Measurements from ENCODE around the gene TYRP1.

TYRP1 gene

GRCh38 chr9:12720551-12720950 lies 27.4 kb downstream of the TYRP1 start:
- Histone ChIP-seq H4K20me1 (ENCODE audit: low read depth, low read length) (no peaks in the 10 kb centered on the region), H3K9ac (ENCODE audit: low read length) (no peak overlapping the region), H3K4me3 (ENCODE audit: insufficient read depth, low read length, poor library complexity, severe bottlenecking) (no peak overlapping the region), H3K27me3 (ENCODE audit: low read length) (no peaks in the 10 kb centered on the region), H2AFZ (ENCODE audit: low read depth, low read length, severe bottlenecking) (no peak overlapping the region), H3F3A (ENCODE audit: insufficient read depth) (no peaks in the 10 kb centered on the region), H3K36me3 (ENCODE audit: low read length) (no peaks in the 10 kb centered on the region), H3K4me2 (ENCODE audit: low read depth, low read length, poor library complexity, severe bottlenecking) (no peak overlapping the region), H3K9me3 (ENCODE audit: insufficient read depth, low read length) (no peaks in the 10 kb centered on the region), H3K27ac (ENCODE audit: low read depth, low read length) (no peak overlapping the region), H3K79me2 (ENCODE audit: insufficient read depth, low read length) (no peaks in the 10 kb centered on the region), H3K9me2 (replicated peaks; ENCODE audit: insufficient read depth, low read length) (no peaks in the 10 kb centered on the region)
- TF ChIP-seq EZH2phosphoT487 (conservative IDR thresholded peaks at IDR 0.05; ENCODE audit: low read length) (no peak), CTCF (IDR thresholded peaks at IDR 0.05; ENCODE audit: insufficient read depth, low read length, poor library complexity, severe bottlenecking) (no peak)

GRCh38 chr9:12722131-12722530 lies 28.9 kb downstream of the TYRP1 start:
- H3K9me3 ChIP-seq (ENCODE audit: insufficient read depth, low read length) = no peaks in the 10 kb centered on the region
- no peaks in the 10 kb centered on the region for H3K27me3 ChIP-seq (ENCODE audit: low read length)
- no peaks in the 10 kb centered on the region for H3K9me2 ChIP-seq (replicated peaks; ENCODE audit: insufficient read depth, low read length)
- no peaks in the 10 kb centered on the region for H3F3A ChIP-seq (ENCODE audit: insufficient read depth)
- no peak overlapping the region for H3K4me3 ChIP-seq (ENCODE audit: insufficient read depth, low read length, poor library complexity, severe bottlenecking)
- H3K9ac ChIP-seq (ENCODE audit: low read length) = no peak overlapping the region
- no peak for TF ChIP-seq EZH2phosphoT487 (conservative IDR thresholded peaks at IDR 0.05; ENCODE audit: low read length)
- TF ChIP-seq CTCF (IDR thresholded peaks at IDR 0.05; ENCODE audit: insufficient read depth, low read length, poor library complexity, severe bottlenecking) = no peak
- H3K4me2 ChIP-seq (ENCODE audit: low read depth, low read length, poor library complexity, severe bottlenecking) = no peak overlapping the region
- no peak overlapping the region for H3K27ac ChIP-seq (ENCODE audit: low read depth, low read length)
- no peaks in the 10 kb centered on the region for H4K20me1 ChIP-seq (ENCODE audit: low read depth, low read length)
- no peak overlapping the region for H2AFZ ChIP-seq (ENCODE audit: low read depth, low read length, severe bottlenecking)
- H3K79me2 ChIP-seq (ENCODE audit: insufficient read depth, low read length) = no peaks in the 10 kb centered on the region
- no peaks in the 10 kb centered on the region for H3K36me3 ChIP-seq (ENCODE audit: low read length)

GRCh38 chr9:12723409-12724028 lies 30.3 kb downstream of the TYRP1 start:
- no peak overlapping the region for H3K27ac ChIP-seq (ENCODE audit: low read depth, low read length)
- H3K27me3 ChIP-seq (ENCODE audit: low read length) = no peaks in the 10 kb centered on the region
- H3K36me3 ChIP-seq (ENCODE audit: low read length) = no peaks in the 10 kb centered on the region
- no peaks in the 10 kb centered on the region for H3F3A ChIP-seq (ENCODE audit: insufficient read depth)
- TF ChIP-seq EZH2phosphoT487 (conservative IDR thresholded peaks at IDR 0.05; ENCODE audit: low read length) = no peak
- TF ChIP-seq CTCF (IDR thresholded peaks at IDR 0.05; ENCODE audit: insufficient read depth, low read length, poor library complexity, severe bottlenecking) = peak; percentile 13
- H3K9me2 ChIP-seq (replicated peaks; ENCODE audit: insufficient read depth, low read length) = no peaks in the 10 kb centered on the region
- no peaks in the 10 kb centered on the region for H3K9me3 ChIP-seq (ENCODE audit: insufficient read depth, low read length)
- H3K4me3 ChIP-seq (ENCODE audit: insufficient read depth, low read length, poor library complexity, severe bottlenecking) = no peak overlapping the region
- no peaks in the 10 kb centered on the region for H3K79me2 ChIP-seq (ENCODE audit: insufficient read depth, low read length)
- no peak overlapping the region for H2AFZ ChIP-seq (ENCODE audit: low read depth, low read length, severe bottlenecking)
- H4K20me1 ChIP-seq (ENCODE audit: low read depth, low read length) = no peaks in the 10 kb centered on the region
- H3K4me2 ChIP-seq (ENCODE audit: low read depth, low read length, poor library complexity, severe bottlenecking) = no peak overlapping the region
- no peak overlapping the region for H3K9ac ChIP-seq (ENCODE audit: low read length)

All from SU-DHL-6 (cell line).